HCT116 (cell line): ENCODE measurements around the gene RHEX.

Experiments used
- CEBPB ChIP-seq: IDR thresholded peaks from 2 replicates; pipeline ENCODE4 v1.6.1; 2012; ENCODE audit warnings: low read depth
- EZH2phosphoT487 ChIP-seq: fragments of 200-600 bp; IDR thresholded peaks from 2 replicates; pipeline ENCODE4 v1.6.1; 2018; ENCODE audit warnings: antibody characterized with exemption, borderline replicate concordance
- POLR2A ChIP-seq: IDR thresholded peaks from 2 replicates; pipeline ENCODE4 v1.7.0; 2011; ENCODE audit warnings: borderline replicate concordance; ENCODE audit not compliant: insufficient read depth, insufficient read length; ENCODE audit errors: extremely low read depth
- YY1 ChIP-seq: IDR thresholded peaks from 2 replicates; pipeline ENCODE4 v1.6.1; 2011; ENCODE audit warnings: low read length, low read depth, moderate library complexity, mild to moderate bottlenecking; ENCODE audit not compliant: insufficient replicate concordance; ENCODE audit errors: extremely low read depth
- TF ChIP-seq, protein P1 (sequence below), 3 experiments: fragments of 200-600 bp in 1 of 3; sonication (generic) in 1 of 3; IDR thresholded peaks in 2 of 3; conservative IDR thresholded peaks in 1 of 3; 2 replicates each; pipeline ENCODE4 v1.5.1; 2012 to 2017; ENCODE audit warnings: low read depth in 2 of 3, low read length in 2 of 3, antibody characterized with exemption in 1 of 3, borderline replicate concordance in 1 of 3, control low read depth in 1 of 3, mild to moderate bottlenecking in 1 of 3, mixed read lengths in 1 of 3, mixed run types in 1 of 3, moderate library complexity in 1 of 3; ENCODE audit not compliant: insufficient read depth in 1 of 3

DNA sequence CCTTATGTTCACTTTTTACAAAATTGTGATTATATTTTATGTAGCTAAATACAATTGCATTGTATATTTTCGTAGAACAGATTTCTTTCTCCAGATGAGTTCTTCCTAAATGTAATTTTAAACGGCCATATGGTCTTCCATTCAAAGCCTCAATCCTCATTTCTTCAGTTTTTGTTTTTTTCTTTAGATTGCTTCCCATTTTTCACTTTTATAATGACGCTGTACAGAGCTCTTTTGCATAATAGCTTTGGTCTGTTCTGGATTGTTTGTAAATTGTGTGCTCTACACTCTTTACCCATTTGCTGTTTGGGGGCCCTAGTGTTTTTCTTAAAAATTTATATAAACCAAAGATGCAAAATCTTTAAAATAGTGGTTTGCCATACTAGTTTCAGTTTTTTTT lies 36.4 kb downstream of the RHEX start:
- TF ChIP-seq, protein P1, sequence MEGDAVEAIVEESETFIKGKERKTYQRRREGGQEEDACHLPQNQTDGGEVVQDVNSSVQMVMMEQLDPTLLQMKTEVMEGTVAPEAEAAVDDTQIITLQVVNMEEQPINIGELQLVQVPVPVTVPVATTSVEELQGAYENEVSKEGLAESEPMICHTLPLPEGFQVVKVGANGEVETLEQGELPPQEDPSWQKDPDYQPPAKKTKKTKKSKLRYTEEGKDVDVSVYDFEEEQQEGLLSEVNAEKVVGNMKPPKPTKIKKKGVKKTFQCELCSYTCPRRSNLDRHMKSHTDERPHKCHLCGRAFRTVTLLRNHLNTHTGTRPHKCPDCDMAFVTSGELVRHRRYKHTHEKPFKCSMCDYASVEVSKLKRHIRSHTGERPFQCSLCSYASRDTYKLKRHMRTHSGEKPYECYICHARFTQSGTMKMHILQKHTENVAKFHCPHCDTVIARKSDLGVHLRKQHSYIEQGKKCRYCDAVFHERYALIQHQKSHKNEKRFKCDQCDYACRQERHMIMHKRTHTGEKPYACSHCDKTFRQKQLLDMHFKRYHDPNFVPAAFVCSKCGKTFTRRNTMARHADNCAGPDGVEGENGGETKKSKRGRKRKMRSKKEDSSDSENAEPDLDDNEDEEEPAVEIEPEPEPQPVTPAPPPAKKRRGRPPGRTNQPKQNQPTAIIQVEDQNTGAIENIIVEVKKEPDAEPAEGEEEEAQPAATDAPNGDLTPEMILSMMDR (IDR thresholded peaks at IDR 0.05 in 2 of 3, conservative IDR thresholded peaks at IDR 0.05 in 1 of 3; ENCODE audit: borderline replicate concordance in 1 of 3, insufficient read depth in 1 of 3, low read depth in 2 of 3, low read length in 2 of 3): no peak
- TF ChIP-seq CEBPB (no peak), EZH2phosphoT487 (no peak), YY1 (no peak), POLR2A (no peak)
